Prostate gland (tissue), 2 donors: ENCODE data around the gene PWWP2B. TPM values are rescaled to one million over a fixed set of nuclear protein-coding genes. Genes with fewer than 3 reads are reported as not detected.

ENCODE experiments used
- DNase-seq: peaks from one replicate; pipeline ENCODE4 v3.0.0-alpha.2; 2019; ENCODE audit warnings: low spot score
- H3K27ac ChIP-seq, 2 donors: fragments of 200-600 bp; sonication (generic); 2 replicates each; pipeline ENCODE4 v1.5.1; 2017 to 2019
- H3K27me3 ChIP-seq: fragments of 200-600 bp; sonication (generic); replicated peaks from 2 replicates; pipeline ENCODE4 v1.5.1; 2019; ENCODE audit not compliant: insufficient read depth
- H3K36me3 ChIP-seq, 2 donors: fragments of 200-600 bp; sonication (generic); 1 replicate in 1 of 2; 2 replicates in 1 of 2; pipeline versions ENCODE4 v1.5.1 to v1.8.1; 2017 to 2019
- H3K4me1 ChIP-seq: fragments of 200-600 bp; sonication (generic); replicated peaks from 2 replicates; pipeline ENCODE4 v1.5.1; 2019
- H3K4me3 ChIP-seq, 2 donors: fragments of 200-600 bp; sonication (generic); 2 replicates each; pipeline ENCODE4 v1.5.1; 2017 to 2019
- H3K9me3 ChIP-seq: fragments of 200-600 bp; sonication (generic); 2 replicates; pipeline ENCODE4 v1.5.1; 2017
- CTCF ChIP-seq, 4 experiments: fragments of 200-600 bp in 2 of 4; fragments of 450-650 bp in 2 of 4; sonication (generic) in 2 of 4; IDR thresholded peaks; 1 replicate in 3 of 4; 2 replicates in 1 of 4; pipeline ENCODE4 v1.5.1; 2016 to 2019; ENCODE audit warnings: antibody characterized with exemption in 4 of 4, mild to moderate bottlenecking in 2 of 4, moderate library complexity in 2 of 4
- POLR2A ChIP-seq: fragments of 450-650 bp; IDR thresholded peaks from one replicate; pipeline ENCODE4 v1.6.1; 2016; ENCODE audit warnings: antibody characterized with exemption, mild to moderate bottlenecking
- POLR2AphosphoS5 ChIP-seq: sonication (generic); formaldehyde crosslinking; IDR thresholded peaks from one replicate; pipeline ENCODE4 v1.6.1; 2017; ENCODE audit warnings: antibody characterized with exemption
- WGBS: methylation state at CpG from one replicate; pipeline ENCODE4 v1.1.5; 2018; 5-methylcytosine and 5-hydroxymethylcytosine counted together
- intact Hi-C: fragments of 100-400 bp; cut with DNase I; formaldehyde crosslinking; loops from one replicate; pipeline ENCODE4 v1.14.2; 2022
- total RNA-seq, 2 donors: library from RNA; depleted of rRNA; stranded (reverse); fragments of >200 nt; gene quantifications; one replicate each; pipeline ENCODE4 v1.1.0, GENCODE V29; 2016

The PWWP2B gene
- total RNA-seq, 2 donors from 2014 or later: 27.5 to 36.6 TPM

DNA sequence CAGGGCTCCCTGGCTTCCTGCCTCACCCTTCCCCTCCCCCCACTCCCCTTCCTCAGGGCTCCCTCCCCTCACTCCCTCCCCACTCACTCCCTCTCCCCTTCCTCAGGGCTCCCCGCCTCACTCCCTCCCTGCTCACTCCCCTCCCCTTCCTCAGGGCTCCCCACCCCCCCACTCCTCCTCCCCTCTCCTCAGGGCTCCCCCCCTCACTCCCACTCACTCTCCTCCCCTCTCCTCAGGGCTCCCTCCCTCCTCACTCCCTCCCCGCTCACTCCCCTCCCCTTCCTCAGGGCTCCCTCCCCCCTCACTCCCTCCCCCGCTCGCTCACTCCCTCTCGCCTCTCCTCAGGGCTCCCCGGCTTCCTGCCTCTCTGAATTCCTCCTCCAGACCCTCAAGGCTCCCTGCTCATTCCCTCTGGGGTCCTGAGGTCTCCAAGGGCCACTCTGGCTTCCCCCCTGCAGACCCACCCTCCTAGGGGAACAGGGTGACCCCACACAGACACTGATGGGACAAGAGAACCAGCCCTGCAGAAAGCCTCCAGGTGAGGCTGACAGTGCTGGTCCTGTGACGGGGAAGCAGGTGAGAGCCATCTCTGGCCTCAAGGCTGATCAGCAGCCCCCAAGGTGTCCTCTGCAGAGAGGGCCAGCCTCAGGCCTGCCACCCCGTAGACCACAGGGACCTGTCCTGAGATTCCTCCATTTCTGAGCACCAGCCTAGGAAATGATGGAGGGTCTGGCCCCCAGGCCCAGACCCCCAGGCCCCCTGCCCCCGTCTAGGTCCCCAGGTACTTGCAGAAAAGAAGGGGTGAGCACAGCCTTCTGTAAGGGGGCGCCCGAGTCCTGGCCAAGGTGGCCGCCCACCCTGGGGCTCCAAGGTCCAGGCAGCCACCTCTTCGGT lies 47.2 kb downstream of the PWWP2B start:
- intact Hi-C loops: no loop called here
- Histone ChIP-seq H3K4me3 (no peak overlapping the region), H3K27ac (no peak overlapping the region), H3K9me3 (no peaks in the 10 kb centered on the region), H3K27me3 (no peaks in the 10 kb centered on the region), H3K36me3 (no peaks in the 10 kb centered on the region), H3K4me1 (peaks cover 11% of the 10 kb centered on the region)
- no peak for TF ChIP-seq POLR2AphosphoS5
- WGBS: 85% methylated on average over 13 of the region's 13 CpGs
- DNase-seq: no peak

DNA sequence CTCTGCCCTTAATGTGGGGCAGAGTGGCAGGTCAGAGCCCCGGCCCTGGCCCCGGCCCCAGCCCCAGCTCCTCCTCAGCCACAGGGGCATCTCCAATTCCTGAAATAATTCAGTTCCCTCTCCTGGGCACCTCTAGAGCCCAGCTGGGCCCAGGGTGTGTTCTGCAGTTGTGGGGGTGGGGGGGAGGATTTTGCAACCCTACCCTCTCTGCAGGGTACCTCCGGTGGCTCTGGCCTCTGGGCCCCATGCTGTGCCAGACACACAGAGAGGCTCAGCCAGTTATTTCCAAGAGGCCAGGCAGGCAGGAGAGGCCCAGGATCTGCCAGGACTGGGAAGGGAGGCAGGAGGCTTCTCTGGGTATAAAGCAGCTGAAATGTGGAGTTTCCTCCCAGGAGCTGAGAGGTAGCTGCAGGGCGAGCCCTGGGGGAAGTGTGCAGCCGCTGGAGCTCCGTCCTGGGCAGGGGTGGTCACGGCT lies 47.9 kb downstream of the PWWP2B start:
- 69% methylated on average over 6 of the region's 7 CpGs for WGBS
- intact Hi-C loops: no loop called here
- H3K9me3 ChIP-seq: no peaks in the 10 kb centered on the region
- H3K36me3 ChIP-seq: no peaks in the 10 kb centered on the region
- no peaks in the 10 kb centered on the region for H3K27me3 ChIP-seq
- DNase-seq: no peak
- TF ChIP-seq POLR2AphosphoS5 (no peak), CTCF (IDR thresholded peaks at IDR 0.05) (no peak), POLR2A (no peak)
- H3K27ac ChIP-seq: no peak overlapping the region
- H3K4me3 ChIP-seq: no peak overlapping the region
- H3K4me1 ChIP-seq: peaks cover 11% of the 10 kb centered on the region

DNA sequence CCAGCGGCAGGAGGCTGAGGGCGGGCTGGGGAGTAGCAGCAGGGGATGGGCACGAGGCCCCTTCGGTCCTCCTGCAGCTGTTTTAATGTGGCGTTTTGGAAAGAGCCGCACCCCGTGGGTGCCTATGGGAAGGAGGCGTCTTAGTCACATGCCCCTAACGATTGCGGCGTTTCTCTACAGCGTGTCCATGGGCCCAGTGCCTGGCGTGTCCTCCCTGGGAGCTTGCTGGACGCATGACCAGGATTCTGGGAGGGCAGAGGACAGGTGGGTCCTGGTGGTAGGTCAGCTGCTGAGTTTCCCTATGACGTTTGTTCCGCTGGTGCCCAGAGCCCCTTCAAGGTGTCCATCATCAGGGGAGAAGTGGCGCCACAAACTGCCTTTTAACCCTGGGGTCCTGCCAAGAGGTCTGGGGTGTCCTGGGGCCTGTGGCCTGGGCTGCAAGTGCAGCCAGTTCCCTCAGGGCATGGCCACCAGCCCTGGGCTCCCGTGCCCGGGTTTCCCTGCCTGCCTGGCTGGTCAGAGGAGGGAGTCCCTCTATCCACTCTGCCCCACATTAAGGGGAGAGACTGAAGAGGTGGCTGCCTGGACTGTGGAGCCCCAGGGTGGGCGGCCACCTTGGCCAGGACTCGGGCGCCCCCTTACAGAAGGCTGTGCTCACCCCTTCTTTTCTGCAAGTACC lies 48.7 kb downstream of the PWWP2B start:
- Histone ChIP-seq H3K36me3 (no peaks in the 10 kb centered on the region), H3K27me3 (no peaks in the 10 kb centered on the region), H3K27ac (no peak overlapping the region), H3K4me3 (no peak overlapping the region), H3K9me3 (no peaks in the 10 kb centered on the region), H3K4me1 (peaks cover 11% of the 10 kb centered on the region)
- WGBS: 87% methylated on average over 21 of the region's 22 CpGs
- DNase-seq: no peak
- TF ChIP-seq CTCF (IDR thresholded peaks at IDR 0.05): no peak
- no peak for TF ChIP-seq POLR2AphosphoS5
- no peak for TF ChIP-seq POLR2A
- intact Hi-C loops: no loop called here

DNA sequence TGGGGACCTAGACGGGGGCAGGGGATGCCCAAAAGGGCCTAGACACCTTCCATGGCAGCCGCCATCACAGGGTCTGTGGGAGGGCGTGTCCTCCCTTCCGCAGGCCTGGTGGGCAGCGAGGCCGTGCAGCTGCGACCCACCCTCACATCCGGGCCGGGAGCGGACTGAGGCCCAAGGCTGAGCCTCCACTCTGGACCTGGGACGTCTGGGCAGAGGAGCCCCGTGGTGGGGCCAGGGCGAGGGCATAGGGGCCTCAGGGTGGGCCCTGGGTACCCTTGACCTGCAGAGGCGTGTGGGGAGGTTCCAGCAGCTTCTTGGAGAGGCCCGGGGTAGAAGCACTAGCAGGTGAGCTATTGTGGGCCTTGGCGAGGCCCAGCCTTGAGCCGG lies 49.2 kb downstream of the PWWP2B start:
- Histone ChIP-seq H3K36me3 (no peaks in the 10 kb centered on the region), H3K27me3 (no peaks in the 10 kb centered on the region), H3K9me3 (no peaks in the 10 kb centered on the region), H3K4me3 (no peak overlapping the region), H3K27ac (peak overlapping the region in 1 of 2 donors; percentile 68), H3K4me1 (peaks cover 11% of the 10 kb centered on the region)
- no peak for TF ChIP-seq POLR2AphosphoS5
- no peak for TF ChIP-seq CTCF (IDR thresholded peaks at IDR 0.05)
- TF ChIP-seq POLR2A: no peak
- intact Hi-C loops: no loop called here
- WGBS: 87% methylated on average over 15 of the region's 17 CpGs
- DNase-seq: no peak

DNA sequence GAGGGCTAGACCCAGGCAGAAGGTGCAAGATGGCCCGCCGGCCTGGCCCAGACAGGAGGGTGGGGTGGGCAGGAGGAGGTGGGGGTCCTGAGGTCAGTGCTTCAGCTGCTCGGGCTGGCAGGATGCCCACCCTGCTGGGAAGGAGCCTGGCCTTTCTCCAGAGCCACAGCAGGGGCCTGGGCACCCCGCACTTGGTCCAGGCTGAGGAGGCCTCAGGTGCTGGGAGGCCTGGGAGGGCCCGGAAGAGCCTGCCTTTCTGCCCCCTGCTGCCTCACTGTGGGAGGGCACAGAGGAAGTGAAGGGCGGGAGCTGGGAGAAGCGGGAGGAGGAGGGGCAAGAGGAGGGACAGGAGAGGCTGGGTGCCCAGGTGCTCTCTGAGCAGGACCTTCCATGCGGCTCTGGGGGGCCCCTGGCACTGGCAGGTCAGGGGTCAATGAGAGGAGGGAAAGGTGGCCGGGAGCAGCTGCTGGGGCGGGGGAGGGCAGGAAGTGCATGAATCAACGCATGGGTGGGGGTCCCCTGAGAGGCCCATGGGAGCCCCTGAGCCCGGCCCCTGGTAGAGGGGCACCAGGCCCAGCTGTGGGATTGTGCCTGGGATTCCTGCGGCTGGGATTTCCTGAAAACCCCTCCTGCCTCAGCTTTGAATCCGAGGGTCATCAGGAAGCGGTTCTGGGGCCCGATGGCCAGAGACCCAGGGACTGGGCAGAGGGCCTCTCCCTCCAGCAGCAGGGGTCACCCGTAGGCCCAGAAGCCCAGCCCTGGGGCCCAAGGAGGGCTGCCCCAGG lies 49.9 kb downstream of the PWWP2B start:
- Histone ChIP-seq H3K27me3 (no peaks in the 10 kb centered on the region), H3K36me3 (no peaks in the 10 kb centered on the region), H3K27ac (peak overlapping the region; percentile 68 to 69), H3K9me3 (no peaks in the 10 kb centered on the region), H3K4me3 (no peak overlapping the region), H3K4me1 (peaks cover 11% of the 10 kb centered on the region)
- 51% methylated on average over 17 of the region's 17 CpGs for WGBS
- TF ChIP-seq POLR2A (peak; percentile 52), CTCF (IDR thresholded peaks at IDR 0.05) (peak in 3 of 4 experiments; percentile 30 to 88 (median 80)), POLR2AphosphoS5 (peak; percentile 47)
- DNase-seq: peak; percentile 49
- intact Hi-C loops: no loop called here
